Activated CD8-positive, alpha-beta memory T cell treated with anti-CD3 and anti-CD28 coated beads for 1 hour (primary cell): Measurements from ENCODE around the gene PNKP.

ENCODE experiments used
- DNase-seq, 2 donors: peaks; one replicate each; pipeline ENCODE4 v3.0.0-alpha.2; 2020; ENCODE audit warnings: low read depth in 1 of 2; ENCODE audit errors: extremely low read depth in 1 of 2

The PNKP gene

GRCh38 chr19:49860336-49861102 lies 6.9 kb downstream of the PNKP start:
- no peak for DNase-seq

GRCh38 chr19:49859682-49860335 lies 7.6 kb downstream of the PNKP start:
- no peak for DNase-seq

GRCh38 chr19:49858088-49858985 lies 9.0 kb downstream of the PNKP start:
- DNase-seq, result no peak

DNA sequence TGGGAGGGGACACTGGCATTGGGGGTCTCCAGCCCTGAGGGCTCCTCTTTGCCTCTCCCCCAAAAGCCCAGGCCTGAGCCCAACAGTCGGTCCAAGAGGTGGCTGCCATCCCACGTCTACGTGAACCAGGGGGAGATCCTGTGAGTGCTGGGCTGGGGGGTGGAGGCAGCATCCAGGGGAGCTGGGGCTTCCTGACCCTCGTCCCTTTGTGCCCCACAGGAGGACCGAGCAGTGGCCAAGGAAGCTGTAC lies 9.6 kb downstream of the PNKP start:
- no peak for DNase-seq

- DNase-seq, result no peak
Observed at GRCh38 chr19:49857061-49857837, 10.1 kb downstream of the PNKP start.

- DNase-seq, result no peak
Observed at GRCh38 chr19:49856574-49857021, 10.8 kb downstream of the PNKP start.

DNA sequence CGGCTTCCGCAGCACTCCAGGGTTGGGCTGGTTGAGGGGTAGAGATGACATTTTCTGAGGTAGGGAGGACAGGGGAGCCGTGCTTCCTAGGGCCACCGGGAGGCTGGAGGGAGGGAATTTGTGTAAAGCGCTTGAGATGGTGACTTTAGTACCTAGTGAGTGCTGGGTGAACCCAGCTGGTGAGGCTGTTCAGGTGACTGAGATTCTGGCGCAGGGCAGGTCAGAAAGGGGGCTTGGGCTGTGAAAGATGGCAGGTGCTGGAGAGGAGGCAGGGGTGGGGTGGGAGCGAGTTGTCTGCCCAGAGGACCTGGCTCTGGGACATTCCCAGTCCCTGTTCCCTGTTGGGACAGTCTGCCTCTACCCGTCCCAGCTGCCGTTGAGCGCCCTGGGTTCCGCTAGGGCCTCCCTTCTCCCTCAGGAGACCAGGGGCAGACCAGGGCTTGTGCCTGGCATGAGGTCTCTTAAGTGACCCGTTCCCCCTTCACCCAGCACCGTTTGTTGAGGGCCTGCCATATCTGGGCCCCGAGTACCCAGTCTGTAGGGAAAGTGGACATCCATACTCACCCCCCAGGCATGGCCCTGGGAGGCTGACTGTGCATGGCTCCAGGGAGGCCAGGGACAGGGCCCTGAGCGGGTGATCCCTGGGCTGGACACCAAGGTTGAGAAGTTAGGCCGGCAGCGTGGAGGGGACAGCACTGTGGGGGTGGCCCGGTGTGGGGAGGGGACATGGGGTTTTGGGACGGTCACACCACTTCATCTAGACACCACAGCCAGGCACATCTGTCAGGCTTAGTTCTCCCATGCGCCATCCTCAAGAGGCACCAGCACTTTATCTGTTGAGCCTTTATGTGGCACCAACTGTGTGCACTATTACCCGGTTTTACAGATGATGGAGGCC lies 11.5 kb downstream of the PNKP start:
- no peak for DNase-seq

GRCh38 chr19:49855277-49855675 lies 12.1 kb downstream of the PNKP start:
- no peak for DNase-seq

GRCh38 chr19:49854378-49855263 lies 12.8 kb downstream of the PNKP start:
- no peak for DNase-seq

GRCh38 chr19:49853852-49854377 lies 13.5 kb downstream of the PNKP start:
- no peak for DNase-seq

DNA sequence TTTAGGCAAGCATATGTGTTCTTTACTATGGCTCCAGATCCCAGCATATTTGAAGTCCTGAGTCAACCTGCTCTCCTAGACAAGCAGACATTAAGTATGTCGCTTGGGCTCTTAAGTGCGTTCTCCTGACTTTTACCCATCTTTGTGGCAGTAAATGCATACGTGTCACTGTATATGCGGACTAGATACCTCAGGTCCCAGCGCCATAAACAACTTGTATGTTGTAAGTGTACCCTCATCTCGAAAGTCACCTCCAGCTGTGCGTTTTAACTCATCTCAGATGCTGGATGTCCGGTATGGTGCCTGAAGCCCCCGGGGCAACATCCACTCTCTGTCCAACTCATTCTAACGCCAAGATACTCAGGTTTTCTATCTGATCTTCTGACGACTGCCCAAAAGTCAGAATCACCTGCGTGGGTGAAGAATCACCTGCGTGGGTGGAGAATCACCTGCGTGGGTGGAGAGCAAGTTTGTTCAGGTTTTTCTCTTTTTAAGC lies 14.7 kb downstream of the PNKP start:
- DNase-seq, result no peak

- DNase-seq, result no peak
Observed at GRCh38 chr19:49851456-49852259, 15.7 kb downstream of the PNKP start.

DNA sequence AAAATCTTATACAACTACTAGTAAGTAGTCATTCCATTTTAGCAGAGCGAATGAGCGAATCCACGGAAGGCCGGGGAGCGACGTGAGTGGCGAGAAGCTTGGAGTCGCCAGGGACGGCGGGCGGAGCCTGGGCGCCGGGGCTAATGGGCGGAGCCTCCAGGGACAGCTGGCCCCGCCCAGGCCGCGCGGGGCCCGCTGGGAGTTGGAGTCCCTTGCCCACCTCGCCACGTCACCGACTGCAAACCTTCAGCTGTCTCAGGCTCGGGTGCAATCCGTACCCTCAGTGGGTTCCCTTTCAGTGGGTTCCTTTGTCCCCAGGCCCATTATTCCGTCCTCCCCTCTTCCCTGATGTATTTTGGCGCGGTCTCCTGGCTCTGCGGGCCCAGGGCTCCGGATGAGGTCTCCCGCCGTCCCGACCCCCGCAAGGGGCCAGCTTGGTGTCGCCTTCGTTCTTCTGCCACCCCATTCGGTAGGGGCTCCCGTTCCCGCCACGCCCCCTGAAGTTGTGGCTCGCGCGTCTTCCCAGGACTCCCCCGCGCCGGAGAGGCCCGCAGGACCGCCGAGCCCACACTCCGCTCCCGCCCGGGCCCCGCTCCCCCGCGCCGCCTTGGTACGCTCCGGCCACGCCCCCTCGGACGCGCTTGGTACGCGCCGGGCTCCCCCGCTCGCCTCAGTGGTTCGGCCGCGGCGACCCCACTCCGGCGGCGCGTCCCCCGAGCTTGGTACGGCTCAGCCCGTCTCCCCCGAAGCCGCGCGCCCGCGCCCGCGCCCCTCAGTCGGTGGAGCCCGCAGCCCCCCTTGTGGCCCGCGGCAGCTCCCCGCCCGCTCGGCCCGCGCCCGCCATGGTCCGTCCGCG lies 16.7 kb downstream of the PNKP start, which contains the start of gene PTOV1:
Gene PTOV1, plus strand, starts transcription at position 673 of the 856 bp plus-strand sequence.
- DNase-seq, result peak; percentile 58 to 82

- no peak for DNase-seq
Observed at GRCh38 chr19:49850221-49850486, 17.2 kb downstream of the PNKP start.

GRCh38 chr19:49849433-49850220 lies 17.7 kb downstream of the PNKP start:
- DNase-seq, result no peak

GRCh38 chr19:49848938-49849337 lies 18.4 kb downstream of the PNKP start:
- DNase-seq, result no peak
